NCI-H2081 (cell line): ENCODE results near the gene CAMTA1.

Source experiments
- DNase-seq, 2 experiments: peaks; one replicate each; lab custom pipeline; 2025; lab: John Stamatoyannopoulos, UW

The CAMTA1 gene

DNA sequence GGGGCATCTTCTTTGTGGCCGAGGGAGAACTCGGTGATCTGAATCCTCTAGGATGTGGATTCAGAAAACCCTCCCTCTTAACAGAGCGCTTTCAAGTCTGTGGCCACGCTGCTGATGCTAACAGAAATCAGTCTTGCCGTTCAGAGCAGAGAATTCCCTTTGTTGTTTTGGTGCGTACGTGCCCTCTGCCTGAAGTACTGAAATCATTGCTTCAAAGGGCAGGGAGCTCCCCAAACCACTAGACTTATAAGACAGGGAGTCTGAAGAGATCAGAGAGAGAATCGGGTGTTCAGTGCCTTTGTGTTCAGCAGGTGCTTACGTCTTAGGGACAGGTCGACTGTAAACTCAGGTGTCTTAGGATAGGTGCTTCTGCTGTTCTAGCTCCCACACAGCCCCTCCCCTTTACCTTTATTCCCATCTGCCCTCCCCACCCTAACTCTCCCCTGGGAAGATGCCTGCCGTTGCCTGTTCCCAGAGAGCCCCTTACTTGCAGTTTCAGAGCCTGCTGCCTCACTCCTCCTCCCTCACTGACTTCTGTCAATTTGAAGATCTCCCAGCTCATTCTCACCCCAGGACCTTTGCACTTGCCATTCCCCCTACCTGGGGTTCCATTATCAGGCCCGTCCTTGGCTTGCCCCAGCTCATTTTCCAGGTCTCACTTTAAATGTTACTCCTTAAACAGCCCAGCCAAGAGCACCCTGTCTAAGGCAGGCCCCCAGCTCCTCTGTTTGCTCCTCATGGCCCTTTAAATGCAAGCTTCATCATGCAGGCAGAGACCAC is 143.0 kb downstream of the CAMTA1 start:
- no peak for DNase-seq

DNA sequence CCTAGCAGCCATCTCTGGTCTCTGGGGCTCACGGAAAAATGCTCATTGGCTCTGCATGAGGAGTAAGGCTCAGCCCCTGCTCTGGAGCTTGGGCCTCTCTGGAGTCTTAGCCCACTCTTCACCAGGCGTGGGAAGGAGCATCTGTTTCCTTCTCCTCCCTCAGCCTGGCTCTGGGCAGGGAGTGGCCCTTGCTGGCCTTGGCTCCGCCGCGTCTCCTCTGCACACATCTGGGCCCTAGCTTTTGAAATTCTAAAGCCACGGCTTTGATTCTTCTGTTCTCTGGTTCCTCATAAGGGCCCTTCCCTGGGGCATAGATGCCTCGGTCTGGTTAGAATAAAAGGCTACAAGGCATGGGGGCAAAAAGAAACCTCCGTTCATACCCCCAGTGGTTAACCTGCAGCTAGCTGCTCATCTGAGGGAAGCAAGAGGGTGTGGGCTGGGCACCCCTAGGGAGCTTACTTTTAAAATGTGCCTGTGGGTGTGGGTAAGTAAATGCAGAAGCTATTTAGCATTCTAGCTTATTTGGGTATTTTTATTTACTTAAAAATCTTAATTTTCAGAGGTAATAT is 145.6 kb downstream of the CAMTA1 start:
- DNase-seq = no peak

DNA sequence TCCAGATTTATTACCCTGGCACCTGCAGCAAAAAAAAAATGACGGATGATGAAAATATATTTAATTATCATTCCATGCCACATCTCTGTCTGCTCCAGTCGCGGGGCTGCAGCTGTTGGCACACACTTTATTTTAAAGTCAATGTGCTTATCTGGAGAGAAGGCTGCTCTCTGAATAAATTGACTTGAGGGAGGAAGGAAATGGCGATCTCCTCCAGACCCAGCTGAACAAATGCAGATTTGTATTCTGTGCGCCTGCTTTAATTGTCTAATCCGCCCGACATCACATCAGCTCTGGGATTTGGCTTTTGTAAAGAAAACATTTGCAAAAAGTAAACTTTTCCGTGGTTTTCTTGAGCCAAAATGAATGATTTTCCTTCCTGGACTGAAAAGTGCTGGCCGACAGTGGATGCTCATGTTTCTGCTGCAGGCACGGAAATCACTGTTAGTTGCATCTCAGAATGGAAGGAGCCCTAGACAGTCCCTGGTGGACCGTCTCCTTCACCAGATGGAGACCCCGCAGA is 150.2 kb downstream of the CAMTA1 start:
- DNase-seq = peak in 1 of 2 experiments; percentile 57

DNA sequence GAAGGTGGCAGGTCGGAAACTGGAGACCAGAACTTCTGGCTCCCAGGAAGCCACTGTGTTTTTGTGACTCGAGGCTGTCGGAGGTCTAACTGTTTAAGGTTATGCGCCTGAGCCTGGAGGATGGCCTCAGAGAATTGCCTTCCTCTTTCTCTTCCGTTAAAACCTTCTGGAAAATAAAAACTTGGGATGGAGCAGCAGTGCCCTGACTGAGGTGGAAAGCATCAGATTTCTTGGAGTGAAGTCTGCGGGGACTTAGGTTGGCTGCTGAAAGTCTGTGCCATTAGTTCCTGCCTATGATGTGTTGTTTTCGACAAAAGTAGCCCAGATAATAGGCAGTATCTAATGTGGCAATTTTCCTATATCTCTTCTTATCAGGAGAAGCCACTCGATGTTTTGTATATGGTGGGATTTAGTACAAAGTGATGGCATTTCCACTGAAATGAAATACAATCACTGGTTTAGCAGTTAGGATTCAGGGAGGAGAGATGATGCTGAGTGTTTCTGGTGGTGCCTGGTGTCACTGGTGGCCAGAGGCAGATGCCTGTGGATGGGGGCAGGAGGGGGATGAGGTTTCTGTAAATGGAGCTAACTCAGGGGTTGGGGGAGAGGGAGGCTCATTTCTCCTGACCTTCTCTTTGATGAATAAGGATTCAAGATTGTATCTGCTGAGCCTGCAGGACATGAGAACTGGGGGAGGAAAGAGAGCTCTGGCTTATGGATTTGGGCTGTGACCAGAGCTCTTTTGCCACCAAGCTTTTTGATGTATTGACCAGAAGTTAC is 150.8 kb downstream of the CAMTA1 start:
- DNase-seq = no peak

DNA sequence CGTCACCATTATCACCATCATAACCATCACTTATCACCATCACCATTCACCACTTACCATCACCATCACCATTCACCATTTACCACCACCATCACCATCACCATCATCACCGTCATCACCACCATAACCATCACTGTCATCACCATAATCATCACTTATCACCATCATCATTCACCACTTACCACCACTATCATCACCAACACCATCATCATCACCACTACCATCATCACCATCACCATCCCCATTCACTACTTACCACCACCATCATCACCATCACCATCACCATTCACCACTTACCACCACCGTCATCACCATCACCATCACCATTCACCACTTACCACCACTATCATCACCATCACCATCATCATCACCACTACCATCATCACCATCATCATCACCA is 151.8 kb downstream of the CAMTA1 start:
- no peak for DNase-seq

DNA sequence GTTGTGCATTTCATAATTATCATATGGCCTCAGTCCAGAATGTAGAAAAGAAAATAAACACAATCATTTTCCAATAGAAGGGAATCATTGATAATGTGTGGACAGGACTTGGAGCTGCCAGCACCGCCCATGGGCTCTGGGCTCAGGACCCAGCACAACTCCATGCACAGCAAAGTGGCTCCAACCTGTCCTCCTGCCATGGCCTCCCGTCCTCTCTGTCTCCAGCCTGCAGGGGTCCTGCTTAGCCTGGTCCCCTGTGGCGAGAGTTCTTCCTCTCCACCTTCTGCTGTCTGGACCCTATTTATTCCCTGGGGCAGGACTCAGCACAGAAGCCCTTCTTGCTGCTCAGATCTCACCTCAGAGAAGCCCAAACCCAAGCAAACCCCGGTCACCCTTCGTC is 154.1 kb downstream of the CAMTA1 start:
- DNase-seq = no peak

DNA sequence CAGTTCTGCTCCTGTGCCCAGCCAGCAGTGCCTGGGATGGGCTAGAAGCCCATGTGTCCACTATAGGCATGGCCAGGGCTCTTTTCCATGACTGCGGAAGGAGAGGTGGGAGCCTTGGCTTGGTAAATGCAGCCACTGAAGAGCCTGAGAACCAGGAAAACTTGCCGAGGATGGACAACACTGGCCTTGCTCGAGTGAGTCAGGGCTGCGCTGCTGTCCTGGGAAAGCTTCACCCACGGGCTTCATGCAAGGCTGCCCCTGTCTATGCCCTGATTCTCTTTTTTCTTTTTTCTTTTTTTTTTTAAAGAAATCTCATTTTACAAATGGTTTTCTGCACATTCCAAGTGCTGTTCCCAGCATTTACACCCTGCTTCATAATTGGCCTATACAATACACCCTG is 156.5 kb downstream of the CAMTA1 start:
- no peak for DNase-seq

GRCh38 chr1:6942990-6943389 is 157.7 kb downstream of the CAMTA1 start:
- no peak for DNase-seq

GRCh38 chr1:6944434-6944833 is 159.2 kb downstream of the CAMTA1 start:
- no peak for DNase-seq

DNA sequence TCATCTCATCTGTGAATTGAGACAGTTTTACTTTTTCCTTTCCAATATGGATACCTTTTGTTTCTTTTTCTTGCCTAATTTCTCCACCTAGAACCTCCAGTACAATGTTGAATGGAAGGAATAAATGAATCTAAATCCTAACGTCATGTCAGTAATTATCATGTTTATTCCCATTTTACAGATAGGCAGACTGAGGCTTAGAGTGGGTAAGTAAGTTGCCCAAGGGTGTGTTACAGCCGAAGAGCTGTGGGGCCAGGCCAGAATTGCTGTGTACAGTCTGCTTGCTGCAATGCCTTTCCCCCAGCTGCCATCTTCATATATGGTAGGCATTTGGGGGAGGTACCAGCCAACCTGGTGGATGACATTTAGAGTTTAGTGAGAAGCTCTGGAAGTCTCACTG is 162.7 kb downstream of the CAMTA1 start:
- no peak for DNase-seq

GRCh38 chr1:6948416-6948815 is 163.2 kb downstream of the CAMTA1 start:
- no peak for DNase-seq

DNA sequence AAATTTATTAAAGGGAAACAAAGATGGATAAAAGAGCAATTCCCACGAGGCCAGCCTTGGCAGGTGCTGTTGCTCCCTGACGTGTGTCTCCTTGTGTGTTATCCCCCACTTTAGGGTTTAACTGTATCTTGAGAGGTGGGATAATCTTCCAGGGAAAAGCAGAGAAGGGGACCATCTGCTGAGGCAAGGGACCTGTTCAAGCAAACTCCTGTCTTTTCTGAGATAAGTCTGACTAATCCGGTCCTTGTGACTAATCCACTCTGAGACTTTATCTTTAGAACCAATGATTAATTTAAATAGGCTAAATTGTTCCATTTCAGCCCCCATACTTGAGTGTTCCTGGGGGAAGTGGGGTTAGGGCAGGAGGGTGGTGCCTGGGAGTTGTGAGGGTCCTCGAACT is 163.6 kb downstream of the CAMTA1 start:
- DNase-seq = no peak

DNA sequence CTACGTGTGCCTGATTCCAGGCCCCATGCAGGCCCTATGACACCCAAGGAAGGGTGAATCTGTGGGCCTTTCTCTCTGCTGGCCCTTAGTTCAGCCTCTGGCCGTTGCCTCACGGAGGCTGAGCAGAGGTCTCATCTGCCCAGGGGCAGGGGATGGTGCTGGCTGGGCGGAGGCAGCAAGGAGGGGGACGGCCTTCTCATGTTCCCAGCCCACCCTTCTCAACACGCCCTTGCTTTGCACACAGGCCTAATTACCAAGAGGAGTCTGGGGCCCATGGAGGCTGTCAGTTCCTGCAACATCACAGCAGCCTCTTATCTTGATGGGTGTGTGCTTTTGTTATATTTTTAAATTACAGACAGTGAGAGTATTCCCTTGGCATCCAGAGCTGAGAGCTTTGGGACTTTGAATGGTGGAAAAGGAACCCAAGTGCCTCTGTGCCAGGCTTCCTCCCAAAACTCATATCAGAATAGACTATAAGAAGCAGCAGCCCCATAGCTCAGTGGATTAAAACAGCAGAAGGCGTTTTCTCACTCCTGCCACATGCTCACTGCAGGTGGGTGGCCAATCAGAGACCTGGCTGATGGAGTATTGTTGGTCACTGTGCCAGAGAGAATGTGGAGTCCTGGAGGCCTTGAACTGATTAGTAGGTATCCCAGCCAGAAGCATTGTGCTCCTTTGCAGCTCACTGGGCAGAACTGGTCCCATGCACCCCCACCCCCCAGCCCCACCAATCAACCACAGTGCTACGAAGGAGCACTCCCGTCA is 164.9 kb downstream of the CAMTA1 start:
- DNase-seq = no peak

DNA sequence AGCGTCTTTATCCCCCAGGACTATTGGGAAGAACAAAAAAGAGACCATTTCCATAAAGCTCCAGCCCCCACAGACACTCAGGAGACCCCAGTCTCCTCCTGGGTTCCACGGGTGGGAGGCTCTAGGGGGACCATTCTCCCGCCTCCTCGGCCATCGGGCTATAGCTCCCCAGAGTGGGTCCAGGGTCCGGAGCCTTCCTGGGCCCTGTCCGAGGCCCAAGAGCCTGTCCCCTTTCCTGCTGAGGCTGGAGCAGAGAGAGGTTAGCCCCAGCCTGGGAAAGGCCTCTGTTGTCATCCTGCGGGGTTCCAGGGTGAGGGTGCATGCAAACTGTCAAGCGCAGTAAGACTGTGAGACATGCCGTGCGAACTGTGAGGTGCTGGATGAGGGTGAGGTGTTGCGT is 166.3 kb downstream of the CAMTA1 start:
- DNase-seq = no peak

DNA sequence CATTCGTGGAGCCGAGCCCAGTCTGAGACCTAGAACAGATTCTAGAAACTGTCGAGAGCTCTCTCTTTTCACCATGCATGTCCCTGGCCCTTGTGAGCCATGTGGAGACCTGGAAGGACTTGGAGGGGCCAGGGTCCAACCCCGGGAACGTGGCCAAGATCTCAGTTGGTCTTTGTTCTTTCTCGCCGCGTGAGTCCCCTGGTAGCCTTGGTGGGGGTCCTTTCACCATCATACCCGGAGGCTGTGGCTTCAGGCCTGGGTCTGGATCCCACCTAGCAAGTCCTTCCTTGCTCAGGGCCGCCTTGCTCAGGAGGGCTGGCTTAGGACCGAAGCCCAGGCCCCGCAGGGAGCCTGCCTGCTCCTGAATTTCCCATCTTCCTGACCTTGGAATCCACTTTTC is 168.0 kb downstream of the CAMTA1 start:
- DNase-seq = no peak

DNA sequence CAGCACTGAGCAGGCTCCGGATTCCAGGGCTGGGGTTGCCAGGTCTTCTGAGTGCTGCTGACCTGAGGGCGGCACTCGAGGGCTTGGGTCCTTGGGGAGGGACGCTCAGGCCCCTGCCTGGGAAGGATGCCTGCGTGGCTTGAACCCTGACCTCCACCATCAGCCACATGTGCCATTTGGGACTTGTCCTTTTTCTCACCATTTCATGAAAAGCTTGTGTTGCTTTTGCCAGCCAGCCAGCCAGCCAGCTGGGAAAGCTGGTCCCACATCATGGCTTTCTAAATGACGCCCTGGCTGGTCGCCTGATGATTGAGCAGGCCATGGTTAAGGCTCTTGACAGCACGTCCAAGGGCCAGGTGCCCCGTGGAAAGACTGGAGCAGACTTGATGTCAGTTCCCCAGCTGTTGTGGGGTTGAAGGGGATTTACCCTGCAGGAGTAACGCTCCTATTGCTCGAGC is 168.7 kb downstream of the CAMTA1 start:
- DNase-seq = no peak

DNA sequence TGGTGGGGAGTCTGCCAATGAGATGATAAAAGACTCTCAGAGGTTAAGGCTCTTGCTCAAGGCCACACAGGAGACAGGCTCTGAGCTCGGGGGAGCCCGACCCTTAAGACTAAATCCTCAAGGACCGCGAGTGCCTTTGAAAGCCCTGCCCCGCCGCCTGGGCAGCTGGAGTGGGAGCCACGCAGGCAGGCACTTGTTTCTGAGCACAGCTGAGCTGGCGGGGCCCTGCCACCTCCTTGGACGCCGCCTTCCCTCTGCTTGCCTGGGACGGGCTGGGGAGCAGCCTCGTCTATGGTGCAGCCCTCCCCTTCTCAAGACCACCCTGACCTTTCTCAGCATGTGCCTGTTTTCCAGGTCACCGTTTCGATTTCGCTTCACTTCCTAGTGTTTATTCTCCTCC is 169.3 kb downstream of the CAMTA1 start:
- no peak for DNase-seq

- no peak for DNase-seq
These were observed 170.3 kb downstream of the CAMTA1 start for GRCh38 chr1:6955357-6956094.

- peak in 1 of 2 experiments; percentile 37 for DNase-seq
These were observed 171.4 kb downstream of the CAMTA1 start for GRCh38 chr1:6956488-6957159.

DNA sequence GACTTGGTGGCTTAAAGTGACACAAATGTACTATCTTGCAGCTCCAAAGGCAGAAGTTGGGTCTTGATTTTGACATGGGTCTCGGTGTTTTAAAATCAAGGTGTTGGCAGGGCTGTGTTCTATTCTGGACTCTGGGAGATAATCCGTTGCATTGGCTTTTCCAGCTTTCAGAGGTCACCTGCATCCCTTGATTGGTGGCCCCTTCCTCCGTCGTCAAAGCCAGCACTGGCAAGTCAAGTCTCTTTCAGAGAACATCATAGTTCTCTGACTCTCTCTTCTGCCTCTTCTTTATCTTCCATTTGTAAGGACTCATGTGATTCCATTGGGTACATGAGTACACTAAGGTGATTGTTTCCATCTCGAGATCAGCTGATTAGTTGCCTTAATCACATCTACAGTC is 172.1 kb downstream of the CAMTA1 start:
- DNase-seq = no peak
